DND-41 (cell line): ENCODE results near the gene NACC2.

ENCODE experiments used
- EZH2 ChIP-seq: IDR thresholded peaks from 3 replicates; pipeline ENCODE4 v1.6.1; 2012; ENCODE audit warnings: borderline replicate concordance, low read depth, mild to moderate bottlenecking, moderate library complexity, low read length, inconsistent platforms; ENCODE audit not compliant: severe bottlenecking
- TF ChIP-seq, protein P1 (sequence below): IDR thresholded peaks from 2 replicates; pipeline ENCODE4 v1.5.1; 2012; ENCODE audit warnings: borderline replicate concordance, low read length, moderate library complexity, mild to moderate bottlenecking; ENCODE audit not compliant: poor library complexity, severe bottlenecking; ENCODE audit errors: extremely low read depth

GRCh38 chr9:136014924-136015633 is 80.0 kb downstream of the NACC2 start:
- TF ChIP-seq, protein P1, sequence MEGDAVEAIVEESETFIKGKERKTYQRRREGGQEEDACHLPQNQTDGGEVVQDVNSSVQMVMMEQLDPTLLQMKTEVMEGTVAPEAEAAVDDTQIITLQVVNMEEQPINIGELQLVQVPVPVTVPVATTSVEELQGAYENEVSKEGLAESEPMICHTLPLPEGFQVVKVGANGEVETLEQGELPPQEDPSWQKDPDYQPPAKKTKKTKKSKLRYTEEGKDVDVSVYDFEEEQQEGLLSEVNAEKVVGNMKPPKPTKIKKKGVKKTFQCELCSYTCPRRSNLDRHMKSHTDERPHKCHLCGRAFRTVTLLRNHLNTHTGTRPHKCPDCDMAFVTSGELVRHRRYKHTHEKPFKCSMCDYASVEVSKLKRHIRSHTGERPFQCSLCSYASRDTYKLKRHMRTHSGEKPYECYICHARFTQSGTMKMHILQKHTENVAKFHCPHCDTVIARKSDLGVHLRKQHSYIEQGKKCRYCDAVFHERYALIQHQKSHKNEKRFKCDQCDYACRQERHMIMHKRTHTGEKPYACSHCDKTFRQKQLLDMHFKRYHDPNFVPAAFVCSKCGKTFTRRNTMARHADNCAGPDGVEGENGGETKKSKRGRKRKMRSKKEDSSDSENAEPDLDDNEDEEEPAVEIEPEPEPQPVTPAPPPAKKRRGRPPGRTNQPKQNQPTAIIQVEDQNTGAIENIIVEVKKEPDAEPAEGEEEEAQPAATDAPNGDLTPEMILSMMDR, result no peak
- TF ChIP-seq EZH2, result no peak
